Fibroblast of lung (primary cell): ENCODE measurements around the gene MAB21L4. TPM values are rescaled to one million over a fixed set of nuclear protein-coding genes. Genes with fewer than 3 reads are reported as not detected.

Source experiments
- DNase-seq, 2 donors: peaks; one replicate each; pipeline versions ENCODE4 v3.0.0 to v3.0.0-alpha.2; 2010; ENCODE audit warnings: low read depth in 2 of 2
- H2AFZ ChIP-seq: 2 replicates; pipeline ENCODE4 v1.5.1; 2012; ENCODE audit warnings: low read length, control low read depth, inconsistent platforms
- H3K27ac ChIP-seq: 2 replicates; pipeline ENCODE4 v1.5.1; 2011; ENCODE audit warnings: low read length, control low read depth; ENCODE audit not compliant: insufficient read depth
- H3K27me3 ChIP-seq: 2 replicates; pipeline ENCODE4 v1.5.1; 2011; ENCODE audit warnings: mild to moderate bottlenecking, low read length; ENCODE audit not compliant: control insufficient read depth, insufficient read depth
- H3K36me3 ChIP-seq: 2 replicates; pipeline ENCODE4 v1.5.1; 2011; ENCODE audit warnings: low read length; ENCODE audit not compliant: control insufficient read depth, insufficient read depth
- H3K4me1 ChIP-seq: 2 replicates; pipeline ENCODE4 v1.5.1; 2011; ENCODE audit warnings: low read length; ENCODE audit not compliant: control insufficient read depth, insufficient read depth; ENCODE audit errors: extremely low read depth
- H3K4me2 ChIP-seq: 2 replicates; pipeline ENCODE4 v1.5.1; 2011; ENCODE audit warnings: low read length, control low read depth; ENCODE audit not compliant: insufficient read depth; ENCODE audit errors: extremely low read depth
- H3K4me3 ChIP-seq, 4 experiments: fragments of 200-600 bp in 1 of 4; sonication (generic) in 1 of 4; replicated peaks in 1 of 4; 2 replicates each; pipeline ENCODE4 v1.5.1; 2011 to 2016; ENCODE audit warnings: low read length in 4 of 4, low read depth in 3 of 4, mild to moderate bottlenecking in 3 of 4, control low read depth in 2 of 4, inconsistent platforms in 1 of 4, mixed read lengths in 1 of 4; ENCODE audit not compliant: insufficient read depth in 1 of 4; ENCODE audit errors: control extremely low read depth in 1 of 4
- H3K79me2 ChIP-seq: 2 replicates; pipeline ENCODE4 v1.5.1; 2012; ENCODE audit warnings: mild to moderate bottlenecking, low read length, inconsistent platforms; ENCODE audit not compliant: control insufficient read depth, insufficient read depth
- H3K9ac ChIP-seq: 2 replicates; pipeline ENCODE4 v1.5.1; 2011; ENCODE audit warnings: mild to moderate bottlenecking, low read length, control low read depth; ENCODE audit not compliant: insufficient read depth
- H3K9me3 ChIP-seq: 2 replicates; pipeline ENCODE4 v1.5.1; 2012; ENCODE audit warnings: low read depth, low read length; ENCODE audit not compliant: control insufficient read depth, insufficient read depth
- H4K20me1 ChIP-seq: 2 replicates; pipeline ENCODE4 v1.5.1; 2011; ENCODE audit warnings: low read length; ENCODE audit not compliant: control insufficient read depth, insufficient read depth; ENCODE audit errors: extremely low read depth
- EZH2 ChIP-seq: IDR thresholded peaks from 2 replicates; pipeline ENCODE4 v1.5.1; 2012; ENCODE audit warnings: low read length, control low read depth, mild to moderate bottlenecking; ENCODE audit errors: missing control alignments
- polyA plus RNA-seq, 2 donors: library from polyadenylated mRNA; depleted of rRNA in 1 of 2; stranded (reverse) in 1 of 2; unstranded in 1 of 2; fragments of >200 nt; gene quantifications; 2 replicates each; pipeline ENCODE4 v1.2.1, GENCODE V29; 2011 to 2012; ENCODE audit warnings: missing spikeins in 1 of 2
- total RNA-seq: library from RNA; depleted of rRNA; stranded (reverse); fragments of >200 nt; gene quantifications from 2 replicates; pipeline ENCODE4 v1.2.1, GENCODE V29; 2014
- TF ChIP-seq, protein P1 (sequence below), 2 donors: IDR thresholded peaks in 1 of 2; conservative IDR thresholded peaks in 1 of 2; 1 replicate in 1 of 2; 2 replicates in 1 of 2; pipeline ENCODE4 v1.5.1; 2011 to 2012; ENCODE audit warnings: low read length in 2 of 2, control low read depth in 1 of 2, inconsistent platforms in 1 of 2, low read depth in 1 of 2, mild to moderate bottlenecking in 1 of 2

The MAB21L4 gene
- total and polyA plus RNA-seq, 2 donors (not counting 1 experiment from before 2014, with no cell fraction given), result not detected

DNA sequence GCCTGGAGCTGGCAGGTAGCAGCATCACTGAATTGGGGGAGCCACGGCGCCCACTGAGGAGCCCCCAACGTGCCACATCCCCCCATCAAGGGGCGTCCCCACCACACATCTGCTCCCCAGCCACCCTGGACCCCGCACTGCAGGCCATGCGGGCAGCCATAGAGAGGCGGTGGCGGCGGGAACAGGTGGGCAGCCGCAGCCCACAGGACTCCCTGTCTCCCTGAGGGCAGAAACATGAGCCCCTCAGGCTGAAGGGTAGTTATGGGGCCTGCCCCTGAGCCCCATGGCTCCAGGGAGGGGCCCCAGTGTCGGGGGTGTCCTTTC lies 36.7 kb upstream of the MAB21L4 start:
- Histone ChIP-seq H3K4me1 (no peaks in the 10 kb centered on the region), H3K4me3 (no peak overlapping the region), H3K4me2 (no peak overlapping the region), H2AFZ (no peak overlapping the region), H3K9me3 (no peaks in the 10 kb centered on the region), H3K36me3 (no peaks in the 10 kb centered on the region), H3K79me2 (no peaks in the 10 kb centered on the region), H4K20me1 (no peaks in the 10 kb centered on the region), H3K27me3 (peaks cover 7% of the 10 kb centered on the region), H3K9ac (no peak overlapping the region), H3K27ac (no peak overlapping the region)
- no peak for TF ChIP-seq EZH2
- DNase-seq, result no peak

DNA sequence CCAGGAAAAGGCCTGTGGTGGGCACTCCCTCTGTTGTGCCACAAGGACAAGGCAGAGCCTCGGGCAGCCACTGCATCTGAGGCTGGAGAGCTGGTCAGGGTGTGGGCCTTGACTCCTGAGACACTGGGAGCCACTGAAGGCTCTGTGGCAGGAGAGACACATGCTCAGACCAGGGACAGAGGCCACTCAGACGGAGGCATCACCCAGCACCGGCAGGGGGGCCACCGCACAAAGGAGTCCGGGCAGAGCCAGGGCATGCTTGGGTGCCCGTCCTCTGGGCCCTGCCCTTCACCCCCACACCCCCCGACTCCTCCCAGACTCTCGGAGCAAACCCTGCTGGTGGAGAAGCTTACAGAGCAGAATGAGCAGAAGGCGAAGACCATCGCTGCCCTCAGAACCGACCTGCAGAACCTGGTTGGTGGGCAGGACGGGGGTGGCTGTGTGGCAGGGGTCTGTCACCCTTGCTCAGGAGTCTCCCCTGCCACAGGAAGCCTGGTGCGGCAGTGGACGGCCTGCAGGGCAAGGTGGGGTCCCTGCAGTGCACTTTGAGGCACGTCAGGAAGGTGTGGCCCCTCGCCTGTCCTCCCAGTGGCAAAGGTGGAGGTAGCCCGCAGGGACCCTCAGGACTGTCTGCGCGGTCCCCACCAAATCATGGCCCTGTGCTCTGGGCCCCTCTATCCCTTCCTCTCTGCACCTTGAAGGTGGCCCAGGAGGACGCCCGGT lies 36.2 kb upstream of the MAB21L4 start:
- TF ChIP-seq, protein P1, sequence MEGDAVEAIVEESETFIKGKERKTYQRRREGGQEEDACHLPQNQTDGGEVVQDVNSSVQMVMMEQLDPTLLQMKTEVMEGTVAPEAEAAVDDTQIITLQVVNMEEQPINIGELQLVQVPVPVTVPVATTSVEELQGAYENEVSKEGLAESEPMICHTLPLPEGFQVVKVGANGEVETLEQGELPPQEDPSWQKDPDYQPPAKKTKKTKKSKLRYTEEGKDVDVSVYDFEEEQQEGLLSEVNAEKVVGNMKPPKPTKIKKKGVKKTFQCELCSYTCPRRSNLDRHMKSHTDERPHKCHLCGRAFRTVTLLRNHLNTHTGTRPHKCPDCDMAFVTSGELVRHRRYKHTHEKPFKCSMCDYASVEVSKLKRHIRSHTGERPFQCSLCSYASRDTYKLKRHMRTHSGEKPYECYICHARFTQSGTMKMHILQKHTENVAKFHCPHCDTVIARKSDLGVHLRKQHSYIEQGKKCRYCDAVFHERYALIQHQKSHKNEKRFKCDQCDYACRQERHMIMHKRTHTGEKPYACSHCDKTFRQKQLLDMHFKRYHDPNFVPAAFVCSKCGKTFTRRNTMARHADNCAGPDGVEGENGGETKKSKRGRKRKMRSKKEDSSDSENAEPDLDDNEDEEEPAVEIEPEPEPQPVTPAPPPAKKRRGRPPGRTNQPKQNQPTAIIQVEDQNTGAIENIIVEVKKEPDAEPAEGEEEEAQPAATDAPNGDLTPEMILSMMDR (conservative IDR thresholded peaks at IDR 0.05 in 1 of 2, IDR thresholded peaks at IDR 0.05 in 1 of 2; ENCODE audit: low read depth in 1 of 2, low read length in 2 of 2), result no peak
- no peak for TF ChIP-seq EZH2
- H3K27ac ChIP-seq, result no peak overlapping the region
- H3K27me3 ChIP-seq, result peaks cover 5% of the 10 kb centered on the region
- no peak overlapping the region for H3K9ac ChIP-seq
- H3K9me3 ChIP-seq, result no peaks in the 10 kb centered on the region
- H3K4me2 ChIP-seq, result no peak overlapping the region
- no peaks in the 10 kb centered on the region for H3K36me3 ChIP-seq
- H3K4me3 ChIP-seq, result no peak overlapping the region
- no peaks in the 10 kb centered on the region for H3K4me1 ChIP-seq
- no peak for DNase-seq
- no peaks in the 10 kb centered on the region for H4K20me1 ChIP-seq
- no peaks in the 10 kb centered on the region for H3K79me2 ChIP-seq
- H2AFZ ChIP-seq, result no peak overlapping the region

DNA sequence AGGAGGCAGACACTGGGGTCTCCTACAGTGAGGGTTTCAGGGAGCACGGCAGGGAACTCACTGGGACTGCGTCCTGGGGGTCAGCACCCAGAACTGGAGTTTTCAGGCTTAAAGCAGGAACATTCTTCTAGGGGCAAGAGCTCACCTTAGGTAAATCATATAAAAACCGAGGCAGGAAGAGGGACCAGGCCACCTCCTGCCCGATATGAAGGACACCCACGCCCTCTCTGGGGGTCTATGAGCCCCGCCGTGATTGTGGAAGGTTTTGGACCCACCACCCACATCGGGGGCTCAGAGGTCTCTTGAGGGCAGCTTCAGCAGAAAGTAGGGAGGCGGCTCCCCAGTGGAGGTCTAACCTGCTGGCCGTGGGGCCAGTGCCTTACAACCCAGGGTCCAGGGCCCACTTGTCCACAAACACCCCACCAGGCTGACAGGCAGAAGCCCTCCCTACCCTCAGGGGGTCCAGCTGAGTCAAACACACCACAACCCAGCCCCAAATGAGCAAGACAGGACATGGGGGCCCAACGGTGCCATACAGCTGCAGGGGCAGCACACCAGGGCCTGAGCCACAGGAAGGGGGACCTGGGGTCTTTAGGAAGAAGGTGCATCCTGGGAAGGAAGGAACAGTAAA lies 35.5 kb upstream of the MAB21L4 start:
- Histone ChIP-seq H3K4me1 (no peaks in the 10 kb centered on the region), H3K27ac (no peak overlapping the region), H3K79me2 (no peaks in the 10 kb centered on the region), H3K4me3 (no peak overlapping the region), H3K9ac (no peak overlapping the region), H3K27me3 (peaks cover 3% of the 10 kb centered on the region), H3K4me2 (no peak overlapping the region), H2AFZ (no peak overlapping the region), H4K20me1 (no peaks in the 10 kb centered on the region), H3K36me3 (no peaks in the 10 kb centered on the region), H3K9me3 (no peaks in the 10 kb centered on the region)
- DNase-seq, result no peak
- TF ChIP-seq, protein P1 (conservative IDR thresholded peaks at IDR 0.05 in 1 of 2, IDR thresholded peaks at IDR 0.05 in 1 of 2; ENCODE audit: low read depth in 1 of 2, low read length in 2 of 2), result no peak
- no peak for TF ChIP-seq EZH2
